Activated CD8-positive, alpha-beta T cell treated with anti-CD3 and anti-CD28 coated beads for 36 hours (primary cell): Measurements from ENCODE around the gene KRT39. TPM values are rescaled to one million over a fixed set of nuclear protein-coding genes. Genes with fewer than 3 reads are reported as not detected.
"Not testable (repeated sequence)": the region's sequence is repeated elsewhere in the genome, so short reads cannot be mapped to it uniquely, and the experiment has no call there.

ENCODE experiments used
- ATAC-seq: fragments of 200-7000 bp; cut with Tn5 transposase; one replicate; pipeline ENCODE4 v1.10.0; 2021; ENCODE audit warnings: mild to moderate bottlenecking, moderate library complexity
- CTCF ChIA-PET: fragments of 350-600 bp; sonication (Branson Sonifier 250); formaldehyde crosslinking; loops from one replicate; lab custom pipeline; 2021; ENCODE audit warnings: antibody characterized with exemption; lab: Charles Lee
- POLR2A ChIA-PET: fragments of 350-600 bp; sonication (Branson Sonifier 250); formaldehyde crosslinking; loops from one replicate; lab custom pipeline; 2021; ENCODE audit warnings: antibody characterized with exemption; lab: Charles Lee
- DNase-seq: peaks from one replicate; pipeline ENCODE4 v3.0.0-alpha.2; 2020
- H3K27ac Mint-ChIP-seq: one replicate; pipeline ENCODE4 v1.8.0; 2021; ENCODE audit warnings: mild to moderate bottlenecking, mixed read lengths
- H3K27me3 Mint-ChIP-seq: one replicate; pipeline ENCODE4 v1.8.0; 2021; ENCODE audit warnings: mixed read lengths
- H3K36me3 Mint-ChIP-seq: one replicate; pipeline ENCODE4 v1.8.0; 2021; ENCODE audit warnings: low read depth, mixed read lengths
- H3K4me1 Mint-ChIP-seq: one replicate; pipeline ENCODE4 v1.8.0; 2021; ENCODE audit warnings: low read depth, mixed read lengths
- H3K4me3 Mint-ChIP-seq: one replicate; pipeline ENCODE4 v1.8.0; 2021; ENCODE audit warnings: mild to moderate bottlenecking, moderate library complexity, mixed read lengths
- H3K9me3 Mint-ChIP-seq: one replicate; pipeline ENCODE4 v1.8.0; 2021; ENCODE audit warnings: mixed read lengths
- CTCF ChIP-seq: fragments of 200-600 bp; IDR thresholded peaks from one replicate; pipeline ENCODE4 v1.8.0; 2022; ENCODE audit warnings: antibody characterized with exemption, mild to moderate bottlenecking
- intact Hi-C: fragments of 100-400 bp; cut with micrococcal nuclease; formaldehyde crosslinking; loops from one replicate; pipeline ENCODE4 v1.10.0; 2022
- total RNA-seq, 2 experiments: library from RNA; stranded (reverse); gene quantifications; one replicate each; pipeline ENCODE4 v1.2.3, GENCODE V29; 2021

The KRT39 gene
- total RNA-seq, 2 experiments from 2014 or later: not detected

DNA sequence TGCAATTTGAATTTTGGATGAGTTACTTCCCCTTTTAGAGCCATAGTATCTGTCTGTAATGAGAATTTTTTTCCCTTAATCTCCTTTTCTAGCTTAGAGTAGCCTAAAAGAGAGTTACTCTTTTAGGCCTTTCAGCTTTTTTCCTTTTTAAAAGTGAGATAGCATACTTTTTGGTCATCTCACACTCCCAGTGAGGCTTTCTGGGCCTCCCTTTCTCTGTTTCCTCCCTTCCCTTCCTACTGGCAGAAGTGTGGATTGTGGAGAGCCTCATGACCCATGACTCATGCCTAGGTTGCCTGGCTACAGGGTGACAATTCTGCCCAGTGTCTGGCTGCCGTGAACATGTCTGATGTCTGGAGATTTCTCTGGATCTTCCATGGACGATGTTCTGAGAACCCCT lies 44.5 kb downstream of the KRT39 start:
- POLR2A ChIA-PET: no interaction called here
- Mint-ChIP-seq H3K4me1 (peaks cover 4% of the 10 kb centered on the region), H3K9me3 (no peaks in the 10 kb centered on the region), H3K27ac (no peak overlapping the region), H3K4me3 (no peak overlapping the region), H3K27me3 (peaks cover 10% of the 10 kb centered on the region), H3K36me3 (no peaks in the 10 kb centered on the region)
- DNase-seq (no peak), ATAC-seq (no peak)
- CTCF ChIA-PET: interaction anchor here (1.4 kb wide), 1 partner anchor 626 kb away, joined by 4 read pairs; no protein-coding TSS in a partner anchor
- intact Hi-C loops: no loop called here
- no peak for TF ChIP-seq CTCF

GRCh38 chr17:40921026-40921425 lies 45.7 kb downstream of the KRT39 start:
- peaks cover 4% of the 10 kb centered on the region for H3K4me1 Mint-ChIP-seq
- TF ChIP-seq CTCF: no peak
- no peak overlapping the region for H3K4me3 Mint-ChIP-seq
- H3K27me3 Mint-ChIP-seq: peaks cover 5% of the 10 kb centered on the region
- ATAC-seq (no peak), DNase-seq (no peak)
- H3K36me3 Mint-ChIP-seq: no peaks in the 10 kb centered on the region
- no peak overlapping the region for H3K27ac Mint-ChIP-seq
- ChIA-PET POLR2A (no interaction called here), CTCF (no interaction called here)
- intact Hi-C loops: no loop called here
- no peaks in the 10 kb centered on the region for H3K9me3 Mint-ChIP-seq

GRCh38 chr17:40917116-40917515 lies 49.6 kb downstream of the KRT39 start:
- H3K4me1 Mint-ChIP-seq, H3K9me3 Mint-ChIP-seq, H3K4me3 Mint-ChIP-seq, intact Hi-C loops, H3K36me3 Mint-ChIP-seq, ATAC-seq, DNase-seq, H3K27me3 Mint-ChIP-seq, H3K27ac Mint-ChIP-seq: not testable (repeated sequence)
- CTCF ChIA-PET: interaction anchor here (1.3 to 1.8 kb wide), 3 partner anchors 10 to 405 kb away, joined by 3 to 7 read pairs (median 4); no protein-coding TSS in a partner anchor
- POLR2A ChIA-PET: interaction anchor here (0.6 kb wide), 1 partner anchor 336 kb away, joined by 3 read pairs; no protein-coding TSS in a partner anchor

- Mint-ChIP-seq H3K27ac (no peak overlapping the region), H3K4me1 (peaks cover 3% of the 10 kb centered on the region), H3K36me3 (no peaks in the 10 kb centered on the region), H3K4me3 (no peak overlapping the region), H3K27me3 (no peaks in the 10 kb centered on the region), H3K9me3 (no peaks in the 10 kb centered on the region)
- POLR2A ChIA-PET: interaction anchor here (0.7 kb wide), 1 partner anchor 84 kb away, joined by 5 read pairs; no protein-coding TSS in a partner anchor
- DNase-seq (no peak), ATAC-seq (no peak)
- intact Hi-C loops: no loop called here
- TF ChIP-seq CTCF: no peak
- CTCF ChIA-PET: interaction anchor here (1.3 to 1.8 kb wide), 5 partner anchors 8 to 750 kb away, joined by 3 to 7 read pairs (median 5); no protein-coding TSS in a partner anchor
Observed at GRCh38 chr17:40916366-40916765, 50.4 kb downstream of the KRT39 start.

- H3K4me1 Mint-ChIP-seq: no peaks in the 10 kb centered on the region
- CTCF ChIA-PET: interaction anchor here (1.3 to 1.8 kb wide), 5 partner anchors 9 to 750 kb away, joined by 3 to 7 read pairs (median 5); no protein-coding TSS in a partner anchor
- POLR2A ChIA-PET: no interaction called here
- ATAC-seq (no peak), DNase-seq (no peak)
- no peaks in the 10 kb centered on the region for H3K27me3 Mint-ChIP-seq
- intact Hi-C loops: no loop called here
- H3K9me3 Mint-ChIP-seq: no peaks in the 10 kb centered on the region
- H3K36me3 Mint-ChIP-seq: no peaks in the 10 kb centered on the region
- no peak overlapping the region for H3K4me3 Mint-ChIP-seq
- H3K27ac Mint-ChIP-seq: no peak overlapping the region
- no peak for TF ChIP-seq CTCF
Observed at GRCh38 chr17:40915721-40916256, 51.0 kb downstream of the KRT39 start.
